ENCODE results near the gene RPL9.
"Not testable (repeated sequence)": the region's sequence is repeated elsewhere in the genome, so short reads cannot be mapped to it uniquely, and the experiment has no call there.

RPL9 gene

DNA sequence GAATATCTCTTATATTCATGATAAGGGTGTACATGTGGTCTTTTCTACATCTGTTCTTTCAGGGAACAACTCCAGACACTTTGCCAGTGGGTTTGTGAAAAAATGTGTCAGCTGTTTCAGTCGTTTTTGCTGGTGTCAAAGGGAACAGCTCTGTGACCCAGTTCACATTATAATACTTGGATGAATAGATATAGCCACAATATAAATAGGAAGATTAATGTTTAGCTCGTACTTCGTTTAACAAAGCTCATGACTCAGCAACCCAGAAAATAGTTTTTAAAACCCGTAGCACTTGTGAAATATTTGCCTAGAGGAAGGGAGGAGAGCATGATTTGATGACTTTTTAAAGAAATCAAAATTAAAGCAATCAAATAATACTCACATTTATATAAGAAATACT lies 8.0 kb upstream of the RPL9 start:
- DNase-seq (ENCODE audit: low spot score), result no peak

DNA sequence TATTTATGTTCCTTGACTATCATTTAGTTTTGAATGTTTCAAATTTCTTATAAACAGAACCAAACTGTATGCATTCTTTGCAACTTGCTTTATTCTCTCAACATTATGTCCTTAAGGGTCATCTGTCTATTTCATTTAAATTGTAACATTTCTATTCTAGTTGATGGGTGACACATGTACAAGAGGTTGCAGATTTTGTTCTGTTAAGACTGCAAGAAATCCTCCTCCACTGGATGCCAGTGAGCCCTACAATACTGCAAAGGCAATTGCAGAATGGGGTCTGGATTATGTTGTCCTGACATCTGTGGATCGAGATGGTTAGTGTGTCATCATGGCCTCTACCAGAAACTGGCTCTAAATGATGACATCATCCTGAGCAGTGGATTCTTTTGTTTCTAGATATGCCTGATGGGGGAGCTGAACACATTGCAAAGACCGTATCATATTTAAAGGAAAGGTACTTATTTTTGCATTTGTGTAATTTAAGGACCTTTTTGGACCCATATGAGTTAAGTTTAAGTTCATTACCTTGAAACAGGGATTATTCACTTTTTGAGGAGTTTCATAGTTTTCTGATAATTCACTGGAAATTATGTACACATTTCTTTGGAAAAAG lies 6.3 kb upstream of the RPL9 start:
- peak; percentile 90 for DNase-seq (ENCODE audit: low spot score)

DNA sequence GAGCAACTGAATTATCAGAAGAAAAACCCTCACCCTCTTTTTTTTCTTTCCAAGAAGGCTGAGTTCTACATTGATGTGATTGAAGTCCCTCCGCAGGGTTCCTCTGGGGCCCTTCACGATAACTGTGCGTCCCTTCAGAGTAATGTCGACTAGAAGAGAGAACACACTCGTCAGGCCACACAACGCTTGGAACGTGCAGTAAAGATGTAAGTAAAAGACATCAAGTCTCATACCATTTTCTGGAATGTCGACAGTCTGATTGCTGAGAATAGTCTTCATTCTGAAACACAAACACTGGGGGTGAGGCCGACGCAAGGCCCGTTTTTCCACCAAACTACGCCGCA lies 589 bp downstream of the RPL9 start:
- not testable (repeated sequence) for DNase-seq (ENCODE audit: low spot score)

DNA sequence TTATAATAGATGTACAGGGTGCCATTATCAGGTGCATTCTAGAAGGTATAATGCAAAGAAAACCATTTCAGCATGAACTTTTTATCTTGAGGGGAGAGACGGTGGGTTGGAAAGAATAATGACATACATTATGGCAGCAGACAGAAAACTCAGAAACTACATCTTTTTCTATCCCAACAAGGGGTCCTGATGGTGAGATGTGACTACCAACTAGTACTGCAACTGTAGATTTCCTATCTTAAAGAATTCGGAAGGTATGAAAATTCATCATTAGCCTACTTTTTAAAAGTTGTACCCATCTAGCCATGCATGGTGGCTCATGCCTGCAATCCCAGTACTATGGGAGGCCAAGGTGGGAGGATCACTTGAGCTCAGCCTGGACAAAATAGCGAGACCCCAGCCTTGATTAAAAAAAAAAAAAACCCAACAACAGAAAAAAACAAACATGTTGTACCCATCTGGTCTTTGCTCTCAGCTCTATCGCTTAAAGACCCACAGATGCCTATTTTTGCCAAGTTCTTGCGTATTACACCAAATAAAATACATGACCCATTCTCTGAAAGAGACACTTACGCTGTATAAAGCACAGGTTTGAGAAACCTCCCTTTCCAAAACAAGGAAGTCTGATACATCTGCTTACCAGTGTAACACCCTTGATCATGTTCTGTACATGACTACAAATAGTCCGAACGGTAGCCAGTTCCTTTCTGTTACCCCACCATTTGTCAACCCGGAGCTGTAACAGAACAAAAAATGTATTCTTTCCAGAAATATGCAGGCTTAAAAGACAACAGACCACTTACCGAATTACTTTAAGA lies 1.6 kb downstream of the RPL9 start:
- no peak for DNase-seq (ENCODE audit: low spot score)

DNA sequence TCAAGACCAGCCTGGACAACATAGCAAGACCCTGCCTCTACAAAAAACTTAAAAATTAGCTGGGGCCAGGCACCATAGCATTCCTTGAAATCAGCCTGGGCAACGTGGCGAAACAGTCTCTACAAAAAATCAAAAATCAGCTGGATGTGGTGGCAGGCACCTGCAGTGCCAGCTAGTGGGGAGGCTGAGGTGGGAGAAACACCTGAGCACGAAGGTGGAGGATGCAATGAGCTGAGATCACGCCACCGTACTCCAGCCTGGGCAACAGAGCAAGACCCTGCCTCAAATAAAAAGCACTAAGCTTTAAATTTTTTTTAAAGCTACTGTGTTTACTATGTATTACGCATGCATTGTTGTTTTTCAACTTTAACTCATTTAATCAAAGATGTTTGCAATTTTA lies 3.2 kb downstream of the RPL9 start:
- no peak for DNase-seq (ENCODE audit: low spot score)

DNA sequence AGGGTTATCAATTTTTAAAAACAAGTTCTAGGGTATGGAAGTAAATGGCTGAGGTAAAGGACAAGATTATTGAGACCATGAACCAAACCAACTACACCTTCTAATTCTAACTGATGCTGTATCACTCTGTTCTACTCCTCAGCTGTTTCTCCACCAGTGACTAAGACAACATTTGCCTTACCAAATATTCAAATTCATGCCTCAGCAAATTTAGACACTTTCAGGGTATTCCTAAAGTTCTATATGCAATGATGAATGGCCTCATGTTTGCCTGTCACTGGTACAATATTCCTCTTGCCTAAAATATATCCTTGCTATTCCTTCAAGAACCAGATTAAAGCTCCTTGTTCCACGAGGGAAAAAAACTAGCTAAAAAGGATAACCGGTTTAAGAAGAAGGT lies 5.0 kb downstream of the RPL9 start:
- DNase-seq (ENCODE audit: low spot score), result no peak

DNA sequence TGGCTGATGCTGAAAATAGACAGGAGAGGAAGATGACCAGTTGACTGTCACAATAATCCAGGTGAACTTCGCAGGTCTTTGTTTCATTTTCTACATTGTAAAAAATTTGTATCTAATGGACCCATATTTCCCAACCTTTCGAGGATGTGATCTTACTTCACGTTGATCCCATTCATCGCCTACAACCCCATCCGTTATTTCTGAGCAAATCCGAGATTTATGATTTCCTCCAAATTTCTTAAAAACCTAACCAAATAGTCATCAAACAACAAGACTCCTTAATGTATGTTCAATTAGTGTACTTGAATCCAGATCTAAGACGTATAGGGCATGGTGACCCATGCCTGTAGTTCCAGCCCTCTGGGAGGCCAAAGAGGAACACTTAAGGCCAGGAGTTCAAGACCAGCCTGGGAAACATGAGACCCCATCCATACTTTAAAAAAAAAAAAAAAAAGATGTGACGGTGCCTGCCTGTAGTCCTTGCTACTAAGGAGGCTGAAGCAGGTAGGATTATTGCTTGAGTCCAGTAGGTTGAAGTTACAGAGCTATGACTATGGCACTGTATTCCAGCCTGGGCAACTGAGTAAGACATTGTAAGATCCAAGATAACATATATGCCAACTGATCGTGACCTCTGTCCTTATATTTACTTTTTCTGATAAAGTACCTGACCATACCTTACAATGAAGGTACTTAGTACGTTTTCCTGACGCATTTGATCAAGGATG lies 5.7 kb downstream of the RPL9 start:
- DNase-seq (ENCODE audit: low spot score), result no peak

DNA sequence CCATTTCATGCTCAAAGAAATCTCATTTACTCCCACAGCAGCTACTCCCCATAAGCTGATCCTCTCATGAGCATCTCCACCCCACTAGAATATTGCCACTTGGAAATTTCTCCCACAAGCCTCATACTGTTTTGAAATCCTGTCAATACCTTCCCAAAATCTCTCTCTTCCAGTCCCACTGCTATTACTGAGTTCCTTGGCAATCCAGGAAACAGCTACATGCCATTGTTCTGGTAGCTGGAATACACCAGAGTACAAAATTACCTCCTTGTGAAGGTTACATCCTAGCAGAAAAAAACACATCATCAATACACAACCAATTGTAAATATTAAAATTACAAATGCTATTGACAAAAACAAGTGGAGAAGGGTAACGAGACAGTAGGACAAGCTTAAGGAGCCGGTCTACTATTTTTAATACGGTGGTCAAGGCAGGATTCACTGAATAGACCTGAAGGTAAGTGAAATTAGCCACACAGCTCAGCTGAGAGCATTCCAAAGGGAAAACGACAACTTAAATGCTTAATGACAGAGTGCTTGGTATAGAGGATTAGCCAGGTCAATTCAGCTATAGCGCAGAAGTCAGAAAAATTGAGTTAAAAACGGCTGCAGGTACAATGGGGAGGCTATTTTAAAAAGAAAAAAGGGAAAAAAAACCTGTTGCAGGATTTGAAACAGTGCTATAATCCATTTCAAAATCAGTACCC lies 6.4 kb downstream of the RPL9 start:
- no peak for DNase-seq (ENCODE audit: low spot score)

DNA sequence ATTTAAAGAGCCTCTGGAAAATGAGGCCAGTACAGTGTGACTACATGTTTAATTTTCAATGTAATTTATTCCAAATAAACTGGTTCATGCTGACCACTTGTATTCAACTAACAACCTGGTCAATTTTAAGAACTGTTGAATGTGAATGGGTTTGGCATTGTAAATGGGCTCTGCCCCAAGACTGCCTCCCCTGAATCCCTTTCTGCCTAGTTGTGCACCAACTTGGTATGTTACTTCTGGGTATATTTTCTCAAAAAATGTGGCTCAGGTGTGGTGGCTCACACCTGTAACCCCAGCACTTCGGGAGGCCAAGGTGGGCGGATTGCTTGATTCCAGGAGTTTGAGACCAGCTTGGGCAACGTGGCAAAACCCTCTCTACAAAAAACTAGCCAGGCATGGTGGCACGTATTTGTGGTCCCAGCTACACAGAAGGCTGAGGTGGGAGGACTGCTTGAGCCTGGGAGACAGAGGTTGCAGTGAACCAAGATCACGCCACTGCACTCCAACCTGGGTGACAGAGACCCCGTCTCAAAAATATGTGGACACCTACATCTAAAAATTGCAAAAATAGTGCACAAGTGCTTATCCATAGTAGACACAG lies 7.2 kb downstream of the RPL9 start:
- no peak for DNase-seq (ENCODE audit: low spot score)

DNA sequence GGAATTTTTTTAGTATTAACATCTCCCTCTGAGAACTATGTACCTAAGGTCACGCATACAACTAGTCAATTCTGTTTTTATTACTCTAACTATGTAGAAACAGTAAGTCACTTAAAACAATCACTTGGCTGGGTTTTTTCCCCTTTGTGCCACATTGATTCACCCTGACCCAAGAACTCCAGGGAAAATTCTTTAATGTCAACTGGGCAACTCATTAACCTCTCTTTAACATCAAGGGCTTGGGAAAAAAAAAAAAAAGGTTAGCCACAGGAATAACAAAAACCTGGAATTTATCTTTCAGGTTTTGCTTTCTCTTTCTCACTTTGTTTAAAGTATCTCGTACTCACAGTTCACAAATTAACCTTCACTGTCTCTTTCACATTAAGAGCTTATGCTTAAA lies 8.1 kb downstream of the RPL9 start:
- DNase-seq (ENCODE audit: low spot score), result no peak

DNA sequence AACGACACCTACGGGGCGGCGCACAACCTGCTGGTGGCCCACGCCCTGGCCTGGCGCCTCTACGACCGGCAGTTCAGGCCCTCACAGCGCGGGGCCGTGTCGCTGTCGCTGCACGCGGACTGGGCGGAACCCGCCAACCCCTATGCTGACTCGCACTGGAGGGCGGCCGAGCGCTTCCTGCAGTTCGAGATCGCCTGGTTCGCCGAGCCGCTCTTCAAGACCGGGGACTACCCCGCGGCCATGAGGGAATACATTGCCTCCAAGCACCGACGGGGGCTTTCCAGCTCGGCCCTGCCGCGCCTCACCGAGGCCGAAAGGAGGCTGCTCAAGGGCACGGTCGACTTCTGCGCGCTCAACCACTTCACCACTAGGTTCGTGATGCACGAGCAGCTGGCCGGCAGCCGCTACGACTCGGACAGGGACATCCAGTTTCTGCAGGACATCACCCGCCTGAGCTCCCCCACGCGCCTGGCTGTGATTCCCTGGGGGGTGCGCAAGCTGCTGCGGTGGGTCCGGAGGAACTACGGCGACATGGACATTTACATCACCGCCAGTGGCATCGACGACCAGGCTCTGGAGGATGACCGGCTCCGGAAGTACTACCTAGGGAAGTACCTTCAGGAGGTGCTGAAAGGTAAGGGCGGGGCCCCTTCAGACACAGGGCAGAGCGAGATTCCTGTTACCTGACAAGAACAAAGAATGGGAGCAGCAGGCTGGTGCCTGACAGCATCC lies 11.7 kb downstream of the RPL9 start:
- no peak for DNase-seq (ENCODE audit: low spot score)

DNA sequence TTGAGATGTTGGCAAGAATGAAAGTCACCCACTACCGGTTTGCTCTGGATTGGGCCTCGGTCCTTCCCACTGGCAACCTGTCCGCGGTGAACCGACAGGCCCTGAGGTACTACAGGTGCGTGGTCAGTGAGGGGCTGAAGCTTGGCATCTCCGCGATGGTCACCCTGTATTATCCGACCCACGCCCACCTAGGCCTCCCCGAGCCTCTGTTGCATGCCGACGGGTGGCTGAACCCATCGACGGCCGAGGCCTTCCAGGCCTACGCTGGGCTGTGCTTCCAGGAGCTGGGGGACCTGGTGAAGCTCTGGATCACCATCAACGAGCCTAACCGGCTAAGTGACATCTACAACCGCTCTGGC lies 12.3 kb downstream of the RPL9 start:
- no peak for DNase-seq (ENCODE audit: low spot score)

DNA sequence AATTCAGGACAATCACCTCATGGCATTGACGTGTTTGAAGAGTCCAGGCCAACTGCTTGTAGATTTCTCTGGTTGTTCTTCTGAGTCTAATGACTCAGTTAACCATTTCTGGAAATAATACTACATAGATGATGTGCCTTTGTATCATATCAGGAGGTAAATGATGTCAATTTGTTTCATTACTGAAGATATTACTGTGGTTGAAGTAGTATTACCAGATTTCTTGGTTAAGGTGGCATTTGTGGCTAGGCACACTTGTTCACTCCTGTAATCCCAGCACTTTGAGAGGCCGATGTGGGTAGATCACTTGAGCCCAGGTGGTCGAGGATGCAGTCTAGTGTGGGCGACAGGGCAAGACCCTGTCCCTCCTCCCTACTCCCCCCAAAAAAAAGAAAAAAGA lies 15.7 kb downstream of the RPL9 start:
- DNase-seq (ENCODE audit: low spot score), result no peak

DNA sequence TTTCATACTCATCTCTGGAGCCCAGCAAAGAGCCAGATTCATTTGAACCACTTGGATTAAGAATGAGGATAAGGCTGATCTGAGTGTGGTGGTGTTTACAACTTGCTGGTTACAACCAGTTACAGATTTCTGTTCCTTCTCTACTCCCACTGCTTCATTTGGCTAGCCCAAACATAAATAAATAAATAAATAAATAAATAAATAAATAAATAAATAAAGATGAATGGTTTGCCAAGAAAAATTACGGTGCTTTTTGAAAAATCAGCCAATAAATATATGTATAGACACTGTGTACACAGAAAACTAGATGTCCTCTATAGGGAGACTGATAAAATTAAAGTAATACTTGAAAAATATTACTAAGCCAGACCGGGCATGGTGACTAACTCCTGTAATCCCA lies 17.1 kb downstream of the RPL9 start:
- DNase-seq (ENCODE audit: low spot score), result no peak

DNA sequence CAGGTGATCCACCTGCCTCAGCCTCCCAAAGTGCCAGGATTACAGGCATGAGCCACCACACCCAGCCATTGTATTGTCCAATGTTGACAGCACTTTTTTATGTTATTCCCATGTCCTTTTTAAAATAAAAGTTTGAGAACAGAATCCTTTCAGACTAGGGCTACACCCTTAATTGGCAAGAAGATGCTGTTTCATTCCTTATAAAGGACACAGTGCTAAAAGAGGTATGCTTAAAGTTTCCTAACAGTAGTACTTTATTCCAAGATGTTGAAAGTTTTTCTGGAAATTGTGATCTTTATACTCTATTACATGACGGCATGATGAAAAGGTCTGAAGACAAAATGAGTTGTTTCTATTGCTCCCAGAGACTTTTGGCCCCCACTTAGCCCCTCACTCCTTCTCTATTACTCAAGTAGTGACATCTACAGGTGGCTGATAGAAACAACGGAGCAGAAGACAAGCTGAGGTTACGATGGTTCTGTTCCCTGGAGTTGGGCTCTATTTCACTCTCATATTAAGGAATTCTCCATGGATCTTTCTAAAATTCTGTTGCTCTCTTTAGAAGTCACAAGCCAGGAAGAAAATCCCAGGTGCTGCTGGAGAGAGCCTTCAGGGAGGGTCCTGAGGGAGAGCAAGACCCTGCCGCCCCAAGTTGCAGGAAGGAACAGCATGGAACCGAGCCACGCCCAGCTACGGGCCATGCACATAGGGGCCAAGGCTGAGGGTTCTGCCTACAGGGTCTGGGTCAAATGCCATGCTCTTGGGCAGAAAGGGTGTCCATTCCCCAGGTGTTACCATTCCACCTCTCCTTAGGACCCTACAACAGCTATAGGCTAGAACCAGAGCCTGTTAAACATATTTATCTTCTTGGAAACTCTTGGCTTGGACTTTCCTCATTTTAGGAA lies 22.8 kb downstream of the RPL9 start:
- no peak for DNase-seq (ENCODE audit: low spot score)

DNA sequence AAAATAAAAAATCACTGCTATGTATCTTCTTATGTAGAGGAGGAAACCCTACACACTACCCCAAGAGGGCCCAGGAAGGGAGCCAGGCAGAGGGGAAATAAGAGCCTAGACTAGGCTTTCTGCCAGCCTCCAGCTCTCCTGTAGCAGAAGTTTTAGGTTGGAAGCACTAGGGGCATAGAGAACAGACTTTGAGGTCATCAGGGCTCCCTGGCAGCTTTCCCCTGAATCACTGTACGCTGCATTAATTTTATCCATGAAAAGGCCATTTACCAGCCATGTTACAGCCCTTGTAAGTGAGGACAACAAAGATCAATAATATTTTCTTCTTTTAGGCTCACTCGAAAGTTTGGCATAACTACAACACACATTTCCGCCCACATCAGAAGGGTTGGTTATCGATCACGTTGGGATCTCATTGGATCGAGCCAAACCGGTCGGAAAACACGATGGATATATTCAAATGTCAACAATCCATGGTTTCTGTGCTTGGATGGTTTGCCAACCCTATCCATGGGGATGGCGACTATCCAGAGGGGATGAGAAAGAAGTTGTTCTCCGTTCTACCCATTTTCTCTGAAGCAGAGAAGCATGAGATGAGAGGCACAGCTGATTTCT lies 24.7 kb downstream of the RPL9 start:
- no peak for DNase-seq (ENCODE audit: low spot score)

DNA sequence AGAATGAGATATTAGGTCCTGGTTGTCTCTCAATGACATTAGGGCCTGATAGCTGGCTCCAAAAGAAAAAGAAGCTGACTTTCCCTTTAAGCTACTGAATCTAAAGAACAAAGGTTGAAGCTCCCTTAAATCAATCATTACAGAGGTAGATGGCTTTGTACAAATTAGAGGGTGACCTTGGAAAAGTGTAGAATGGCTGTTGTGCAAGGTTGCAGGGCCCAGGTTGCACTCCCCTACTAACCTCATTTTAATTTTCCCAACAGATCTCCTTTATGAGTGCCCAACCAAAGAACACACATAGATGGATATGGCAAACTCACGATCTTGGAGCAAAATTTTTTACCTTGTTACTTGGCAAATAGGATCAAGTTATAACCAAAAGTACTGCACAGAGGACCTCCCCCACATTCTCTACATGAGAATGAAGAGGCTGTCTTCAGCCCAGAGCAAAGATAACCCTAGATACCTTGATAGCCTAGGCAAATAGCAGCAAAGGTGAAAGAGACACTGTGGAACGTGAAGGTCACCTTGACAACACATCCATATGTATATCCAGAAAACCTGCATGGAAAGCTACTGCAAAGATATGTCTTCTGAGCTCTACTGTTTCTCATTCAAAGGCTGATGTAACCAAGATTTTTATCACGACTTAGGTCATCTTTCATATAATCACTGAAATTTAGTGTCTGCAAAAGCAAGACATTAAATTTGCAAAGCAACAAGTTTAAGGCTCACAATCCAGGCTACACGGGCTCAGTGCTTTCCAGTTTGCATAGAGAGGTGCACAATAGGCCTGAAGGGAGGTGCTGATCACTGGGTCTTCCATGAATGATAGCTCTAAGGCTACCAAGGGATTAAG lies 29.0 kb downstream of the RPL9 start:
- DNase-seq (ENCODE audit: low spot score), result no peak

DNA sequence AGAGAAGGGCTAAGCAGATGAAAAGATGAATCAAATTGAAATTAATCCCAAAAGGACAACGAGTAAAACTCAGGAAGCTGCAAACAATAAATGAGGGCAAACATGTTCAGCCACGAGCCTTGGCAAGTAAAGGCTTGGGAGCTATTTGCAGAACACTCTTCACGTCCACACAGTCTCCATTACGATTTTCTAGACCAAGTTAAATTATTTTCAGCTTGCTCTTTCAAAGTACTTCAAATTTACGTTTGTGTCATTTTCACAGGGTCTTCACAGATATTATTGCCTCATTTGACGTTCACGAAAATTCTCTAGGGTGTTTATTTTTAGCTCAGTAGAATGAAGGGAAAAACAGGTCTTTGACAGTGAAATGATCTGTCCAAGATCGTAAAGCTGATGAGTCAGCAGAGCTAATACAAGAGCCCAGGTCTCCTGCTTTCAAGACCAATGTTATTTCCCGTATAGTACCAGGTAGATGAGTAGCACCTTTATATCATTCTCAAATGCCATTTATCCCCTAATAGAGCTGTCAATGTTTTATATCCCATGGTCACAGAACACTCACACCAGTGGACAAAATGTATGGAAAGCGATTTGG lies 31.1 kb downstream of the RPL9 start:
- no peak for DNase-seq (ENCODE audit: low spot score)

DNA sequence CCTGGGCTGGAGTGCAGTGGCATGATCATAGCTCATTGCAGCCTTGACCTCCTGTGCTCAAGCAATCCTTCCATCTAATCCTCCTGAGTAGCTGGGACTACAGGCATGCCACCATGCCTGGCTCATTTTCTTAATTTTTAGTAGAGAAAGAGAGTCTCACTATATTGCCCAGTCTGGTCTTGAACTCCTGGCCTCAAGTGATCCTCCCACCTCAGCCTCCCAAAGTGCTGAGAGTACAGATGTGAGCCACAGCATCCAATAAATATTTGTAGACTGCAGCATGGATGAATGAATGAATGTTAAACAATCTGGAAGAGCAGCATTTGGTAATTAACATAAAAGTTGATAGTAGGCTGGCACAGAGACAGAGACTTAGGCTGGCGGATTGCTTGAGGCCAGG lies 32.0 kb downstream of the RPL9 start:
- no peak for DNase-seq (ENCODE audit: low spot score)
